Choroid plexus epithelial cell (primary cell): Measurements from ENCODE around the gene FAM187B.
A peak's percentile ranks its signal among the peaks of the same experiment; 100 is the strongest.
"Not testable (repeated sequence)": the region's sequence is repeated elsewhere in the genome, so short reads cannot be mapped to it uniquely, and the experiment has no call there.

ENCODE experiments used
- DNase-seq: peaks from one replicate; pipeline ENCODE4 v3.0.0-alpha.2; 2010; ENCODE audit warnings: low read depth
- H3K4me3 ChIP-seq: 2 replicates; pipeline ENCODE4 v1.5.1; 2011; ENCODE audit warnings: low read depth, mild to moderate bottlenecking, control low read depth, low read length, moderate library complexity
- CTCF ChIP-seq: conservative IDR thresholded peaks from 2 replicates; pipeline ENCODE4 v1.5.1; 2011; ENCODE audit warnings: low read depth, mild to moderate bottlenecking, control low read depth, inconsistent platforms, low read length, moderate library complexity

The FAM187B gene

GRCh38 chr19:35226748-35227147 lies 1.8 kb downstream of the FAM187B start:
- no peak for TF ChIP-seq CTCF
- no peak overlapping the region for H3K4me3 ChIP-seq
- DNase-seq: no peak

GRCh38 chr19:35225951-35226350 lies 2.6 kb downstream of the FAM187B start:
- TF ChIP-seq CTCF: no peak
- no peak overlapping the region for H3K4me3 ChIP-seq
- no peak for DNase-seq

GRCh38 chr19:35224681-35225571 lies 3.6 kb downstream of the FAM187B start:
- no peak for DNase-seq
- no peak overlapping the region for H3K4me3 ChIP-seq
- peak; percentile 2 for TF ChIP-seq CTCF

- no peak overlapping the region for H3K4me3 ChIP-seq
- no peak for TF ChIP-seq CTCF
- peak; percentile 10 for DNase-seq
Measured at GRCh38 chr19:35223862-35224505, 4.6 kb downstream of the FAM187B start.

- no peak for DNase-seq
- no peak overlapping the region for H3K4me3 ChIP-seq
- no peak for TF ChIP-seq CTCF
Measured at GRCh38 chr19:35223084-35223790, 5.3 kb downstream of the FAM187B start.

GRCh38 chr19:35222373-35223015 lies 6.0 kb downstream of the FAM187B start:
- no peak for TF ChIP-seq CTCF
- no peak overlapping the region for H3K4me3 ChIP-seq
- DNase-seq: no peak

- not testable (repeated sequence) for H3K4me3 ChIP-seq, DNase-seq
Measured at GRCh38 chr19:35220973-35221590, 7.5 kb downstream of the FAM187B start.
